ENCODE results near the gene PRRT4. TPM values are rescaled to one million over a fixed set of nuclear protein-coding genes. Genes with fewer than 3 reads are reported as not detected.

Gene PRRT4
- total and polyA plus RNA-seq, 9 of the 15 experiments (the other 6 are each of a cell fraction or from before 2014, with no cell fraction given): not detected

DNA sequence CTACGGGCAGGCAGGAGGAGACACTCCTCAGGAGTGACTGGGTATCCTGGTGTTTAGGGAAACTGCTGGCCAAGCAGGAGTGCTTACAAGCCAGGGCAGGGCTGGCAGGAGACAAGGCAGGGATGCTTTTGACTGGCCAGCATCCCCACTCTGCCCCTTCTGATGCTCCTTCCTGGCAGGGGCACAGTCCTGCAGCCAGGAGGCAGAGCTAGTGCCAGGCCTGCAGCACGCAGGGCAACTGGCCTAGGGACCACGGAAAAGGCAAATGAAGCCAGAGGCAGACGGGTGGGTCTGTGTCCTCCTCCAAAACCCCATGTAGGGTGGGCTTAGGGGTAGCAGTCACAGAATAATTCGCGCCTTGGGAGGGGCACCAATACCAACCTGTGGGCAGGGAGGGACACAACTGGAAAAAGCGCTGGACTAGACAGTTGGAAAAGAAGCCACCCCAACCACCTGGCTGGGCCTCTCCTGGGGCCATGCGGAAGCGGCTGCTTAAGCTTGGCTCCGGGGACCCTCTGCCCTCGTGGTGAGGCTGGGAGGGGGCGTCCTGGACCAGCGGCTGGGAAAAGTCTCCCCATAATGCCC, 43.5 kb upstream of the PRRT4 start (continued):
- TF ChIP-seq, protein P1, sequence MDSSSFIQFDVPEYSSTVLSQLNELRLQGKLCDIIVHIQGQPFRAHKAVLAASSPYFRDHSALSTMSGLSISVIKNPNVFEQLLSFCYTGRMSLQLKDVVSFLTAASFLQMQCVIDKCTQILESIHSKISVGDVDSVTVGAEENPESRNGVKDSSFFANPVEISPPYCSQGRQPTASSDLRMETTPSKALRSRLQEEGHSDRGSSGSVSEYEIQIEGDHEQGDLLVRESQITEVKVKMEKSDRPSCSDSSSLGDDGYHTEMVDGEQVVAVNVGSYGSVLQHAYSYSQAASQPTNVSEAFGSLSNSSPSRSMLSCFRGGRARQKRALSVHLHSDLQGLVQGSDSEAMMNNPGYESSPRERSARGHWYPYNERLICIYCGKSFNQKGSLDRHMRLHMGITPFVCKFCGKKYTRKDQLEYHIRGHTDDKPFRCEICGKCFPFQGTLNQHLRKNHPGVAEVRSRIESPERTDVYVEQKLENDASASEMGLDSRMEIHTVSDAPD (CRISPR knock-in tag; IDR thresholded peaks at IDR 0.05): no peak
- no peak for TF ChIP-seq COPS2 (conservative IDR thresholded peaks at IDR 0.05)
- TF ChIP-seq ZNF511 (CRISPR knock-in tag; IDR thresholded peaks at IDR 0.05): 0 out of 2 replicates have a peak, but pooled peaks have one; percentile 8
- no peak for TF ChIP-seq CHD2 (IDR thresholded peaks at IDR 0.05; ENCODE audit: low read depth, low read length)
- no peak for TF ChIP-seq EWSR1 (IDR thresholded peaks at IDR 0.05; ENCODE audit: borderline replicate concordance, low read depth, partially characterized antibody)
- TF ChIP-seq KLF6 (CRISPR knock-in tag; IDR thresholded peaks at IDR 0.05; ENCODE audit: borderline replicate concordance): no peak
- no peak for TF ChIP-seq LCOR (CRISPR knock-in tag; IDR thresholded peaks at IDR 0.05)
- TF ChIP-seq, protein P2, sequence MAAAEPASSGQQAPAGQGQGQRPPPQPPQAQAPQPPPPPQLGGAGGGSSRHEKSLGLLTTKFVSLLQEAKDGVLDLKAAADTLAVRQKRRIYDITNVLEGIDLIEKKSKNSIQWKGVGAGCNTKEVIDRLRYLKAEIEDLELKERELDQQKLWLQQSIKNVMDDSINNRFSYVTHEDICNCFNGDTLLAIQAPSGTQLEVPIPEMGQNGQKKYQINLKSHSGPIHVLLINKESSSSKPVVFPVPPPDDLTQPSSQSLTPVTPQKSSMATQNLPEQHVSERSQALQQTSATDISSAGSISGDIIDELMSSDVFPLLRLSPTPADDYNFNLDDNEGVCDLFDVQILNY (CRISPR knock-in tag; IDR thresholded peaks at IDR 0.05): no peak
- TF ChIP-seq BCOR (IDR thresholded peaks at IDR 0.05): no peak
- no peak for TF ChIP-seq NEUROD1 (IDR thresholded peaks at IDR 0.05; ENCODE audit: borderline replicate concordance, low read depth, low read length, partially characterized antibody)
- no peak for TF ChIP-seq CTBP1 (IDR thresholded peaks at IDR 0.05; ENCODE audit: borderline replicate concordance)
- TF ChIP-seq RUNX1 (IDR thresholded peaks at IDR 0.05; ENCODE audit: low read depth): no peak
- TF ChIP-seq, protein P3, sequence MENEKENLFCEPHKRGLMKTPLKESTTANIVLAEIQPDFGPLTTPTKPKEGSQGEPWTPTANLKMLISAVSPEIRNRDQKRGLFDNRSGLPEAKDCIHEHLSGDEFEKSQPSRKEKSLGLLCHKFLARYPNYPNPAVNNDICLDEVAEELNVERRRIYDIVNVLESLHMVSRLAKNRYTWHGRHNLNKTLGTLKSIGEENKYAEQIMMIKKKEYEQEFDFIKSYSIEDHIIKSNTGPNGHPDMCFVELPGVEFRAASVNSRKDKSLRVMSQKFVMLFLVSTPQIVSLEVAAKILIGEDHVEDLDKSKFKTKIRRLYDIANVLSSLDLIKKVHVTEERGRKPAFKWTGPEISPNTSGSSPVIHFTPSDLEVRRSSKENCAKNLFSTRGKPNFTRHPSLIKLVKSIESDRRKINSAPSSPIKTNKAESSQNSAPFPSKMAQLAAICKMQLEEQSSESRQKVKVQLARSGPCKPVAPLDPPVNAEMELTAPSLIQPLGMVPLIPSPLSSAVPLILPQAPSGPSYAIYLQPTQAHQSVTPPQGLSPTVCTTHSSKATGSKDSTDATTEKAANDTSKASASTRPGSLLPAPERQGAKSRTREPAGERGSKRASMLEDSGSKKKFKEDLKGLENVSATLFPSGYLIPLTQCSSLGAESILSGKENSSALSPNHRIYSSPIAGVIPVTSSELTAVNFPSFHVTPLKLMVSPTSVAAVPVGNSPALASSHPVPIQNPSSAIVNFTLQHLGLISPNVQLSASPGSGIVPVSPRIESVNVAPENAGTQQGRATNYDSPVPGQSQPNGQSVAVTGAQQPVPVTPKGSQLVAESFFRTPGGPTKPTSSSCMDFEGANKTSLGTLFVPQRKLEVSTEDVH (IDR thresholded peaks at IDR 0.05; ENCODE audit: low read depth, partially characterized antibody): no peak
- TF ChIP-seq MEF2A (IDR thresholded peaks at IDR 0.05; ENCODE audit: control insufficient read depth, low read depth, low read length): no peak
- TF ChIP-seq ARID2 (IDR thresholded peaks at IDR 0.05): no peak
- no peak for TF ChIP-seq TARDBP (IDR thresholded peaks at IDR 0.05)
- no peak for TF ChIP-seq DEAF1 (CRISPR knock-in tag; IDR thresholded peaks at IDR 0.05)

Data from K562 (cell line).